HCT116 (cell line): ENCODE results near the gene SEPTIN3. TPM values are rescaled to one million over a fixed set of nuclear protein-coding genes. Genes with fewer than 3 reads are reported as not detected.

Source experiments
- ATAC-seq: fragments of 200-7000 bp; cut with Tn5 transposase; 2 replicates; pipeline ENCODE4 v1.9.1; 2020; ENCODE audit warnings: mild to moderate bottlenecking, moderate library complexity
- BruUV-seq: library from RNA; stranded (reverse); fragments of 400-500 nt; replicated peaks from 2 replicates; lab custom pipeline; 2021; lab: Mats Ljungman, UMichigan
- CTCF ChIA-PET: fragments of 300-600 bp; sonication (Branson Sonifier 250); formaldehyde crosslinking; loops from one replicate; lab custom pipeline; 2021; ENCODE audit warnings: antibody characterized with exemption; lab: Charles Lee
- POLR2A ChIA-PET: fragments of 300-600, 350-600 bp; sonication (Branson Sonifier 250); formaldehyde crosslinking; loops from one replicate; lab custom pipeline; 2021; ENCODE audit warnings: antibody characterized with exemption; lab: Charles Lee
- RAD21 ChIA-PET, 2 experiments: fragments of 300-600 bp; sonication (Branson Sonifier 250); formaldehyde crosslinking; loops; one replicate each; lab custom pipeline; 2023; ENCODE audit warnings: low total read pairs in 2 of 2; ENCODE audit not compliant: uncharacterized antibody in 2 of 2, unreplicated experiment in 2 of 2, low non-redundant PET in 1 of 2; lab: Charles Lee
- DNase-seq: peaks from one replicate; pipeline ENCODE4 v3.0.0-alpha.2; 2010; ENCODE audit warnings: low read depth, low spot score
- H2AFZ ChIP-seq: fragments of 200-600 bp; shearing (Covaris generic), sonication (generic); 2 replicates; pipeline ENCODE4 v1.6.1; 2017; ENCODE audit warnings: low read depth, mixed run types, mixed read lengths, antibody characterized with exemption, low read length; ENCODE audit not compliant: poor library complexity, severe bottlenecking
- H3K27ac ChIP-seq: 2 replicates; pipeline ENCODE4 v1.5.1; 2012; ENCODE audit warnings: low read depth, low read length
- H3K27me3 ChIP-seq: fragments of 200-600 bp; sonication (generic); 2 replicates; pipeline ENCODE4 v1.6.1; 2016; ENCODE audit warnings: mixed run types, low read length, mixed read lengths; ENCODE audit not compliant: insufficient read depth
- H3K36me3 ChIP-seq, 2 experiments: fragments of 200-500 bp in 1 of 2; fragments of 200-600 bp in 1 of 2; sonication (Bioruptor generic) in 1 of 2; sonication (generic) in 1 of 2; 2 replicates each; pipeline versions ENCODE4 v1.5.1 to v1.6.1; 2014 to 2016; ENCODE audit warnings: low read length in 2 of 2, inconsistent platforms in 1 of 2, mixed read lengths in 1 of 2, mixed run types in 1 of 2; ENCODE audit not compliant: insufficient read depth in 2 of 2, control insufficient read depth in 1 of 2
- H3K4me1 ChIP-seq, 2 experiments: fragments of 200-600 bp in 1 of 2; sonication (generic) in 1 of 2; 2 replicates each; pipeline versions ENCODE4 v1.5.1 to v1.6.1; 2012 to 2017; ENCODE audit warnings: low read length in 2 of 2, inconsistent platforms in 1 of 2, mild to moderate bottlenecking in 1 of 2, mixed read lengths in 1 of 2, mixed run types in 1 of 2, moderate library complexity in 1 of 2; ENCODE audit not compliant: insufficient read depth in 2 of 2, control insufficient read depth in 1 of 2
- H3K4me2 ChIP-seq: fragments of 200-600 bp; sonication (generic); 2 replicates; pipeline ENCODE4 v1.6.1; 2017; ENCODE audit warnings: mixed run types, low read length, mixed read lengths
- H3K4me3 ChIP-seq, 2 experiments: fragments of 200-600 bp in 1 of 2; sonication (generic) in 1 of 2; replicated peaks in 1 of 2; 2 replicates each; pipeline ENCODE4 v1.5.1; 2011 to 2016; ENCODE audit warnings: low read length in 2 of 2, control low read depth in 1 of 2, low read depth in 1 of 2, mild to moderate bottlenecking in 1 of 2, mixed read lengths in 1 of 2, mixed run types in 1 of 2
- H3K79me2 ChIP-seq: fragments of 200-600 bp; sonication (generic); 2 replicates; pipeline ENCODE4 v1.6.1; 2017; ENCODE audit warnings: mild to moderate bottlenecking, mixed run types, low read length, moderate library complexity, mixed read lengths; ENCODE audit not compliant: insufficient read depth
- H3K9ac ChIP-seq: fragments of 200-600 bp; sonication (generic); 2 replicates; pipeline ENCODE4 v1.6.1; 2016; ENCODE audit warnings: low read length, mixed read lengths
- H3K9me2 ChIP-seq: fragments of 200-600 bp; sonication (generic), shearing (Covaris generic); 2 replicates; pipeline ENCODE4 v1.6.1; 2017; ENCODE audit warnings: mixed run types, mild to moderate bottlenecking, moderate library complexity; ENCODE audit not compliant: insufficient read depth
- H3K9me3 ChIP-seq, 2 experiments: fragments of 200-500 bp in 1 of 2; fragments of 200-600 bp in 1 of 2; sonication (Bioruptor generic) in 1 of 2; sonication (generic) in 1 of 2; 2 replicates each; pipeline ENCODE4 v1.6.1; 2014 to 2017; ENCODE audit warnings: low read length in 2 of 2, mixed read lengths in 2 of 2, inconsistent platforms in 1 of 2, low read depth in 1 of 2, mild to moderate bottlenecking in 1 of 2, mixed run types in 1 of 2, moderate library complexity in 1 of 2; ENCODE audit not compliant: control insufficient read depth in 1 of 2, insufficient read depth in 1 of 2
- H4K20me1 ChIP-seq: fragments of 200-600 bp; sonication (generic), shearing (Covaris generic); 2 replicates; pipeline ENCODE4 v1.6.1; 2017; ENCODE audit warnings: mixed run types, mild to moderate bottlenecking, moderate library complexity; ENCODE audit not compliant: insufficient read depth
- ATF3 ChIP-seq: IDR thresholded peaks from 2 replicates; pipeline ENCODE4 v1.6.1; 2012
- CBX3 ChIP-seq: IDR thresholded peaks from 2 replicates; pipeline ENCODE4 v1.6.1; 2012; ENCODE audit warnings: low read depth
- CEBPB ChIP-seq: IDR thresholded peaks from 2 replicates; pipeline ENCODE4 v1.6.1; 2012; ENCODE audit warnings: low read depth
- CTCF ChIP-seq, 3 experiments: fragments of 200-600 bp in 1 of 3; sonication (generic) in 1 of 3; IDR thresholded peaks in 2 of 3; conservative IDR thresholded peaks in 1 of 3; 2 replicates each; pipeline ENCODE4 v1.5.1; 2012 to 2017; ENCODE audit warnings: low read depth in 2 of 3, low read length in 2 of 3, antibody characterized with exemption in 1 of 3, borderline replicate concordance in 1 of 3, control low read depth in 1 of 3, mild to moderate bottlenecking in 1 of 3, mixed read lengths in 1 of 3, mixed run types in 1 of 3, moderate library complexity in 1 of 3; ENCODE audit not compliant: insufficient read depth in 1 of 3
- EZH2 ChIP-seq: fragments of 200-600 bp; sonication (generic); IDR thresholded peaks from 2 replicates; pipeline ENCODE4 v1.6.1; 2017; ENCODE audit warnings: antibody characterized with exemption, mixed run types
- EZH2phosphoT487 ChIP-seq: fragments of 200-600 bp; IDR thresholded peaks from 2 replicates; pipeline ENCODE4 v1.6.1; 2018; ENCODE audit warnings: antibody characterized with exemption, borderline replicate concordance
- JUND ChIP-seq: IDR thresholded peaks from 2 replicates; pipeline ENCODE4 v1.6.1; 2012
- MAX ChIP-seq: IDR thresholded peaks from 2 replicates; pipeline ENCODE4 v1.6.1; 2012
- POLR2A ChIP-seq: IDR thresholded peaks from 2 replicates; pipeline ENCODE4 v1.7.0; 2011; ENCODE audit warnings: borderline replicate concordance; ENCODE audit not compliant: insufficient read depth, insufficient read length; ENCODE audit errors: extremely low read depth
- POLR2AphosphoS5 ChIP-seq: IDR thresholded peaks from 2 replicates; pipeline ENCODE4 v1.6.1; 2011; ENCODE audit warnings: mild to moderate bottlenecking, low read depth, low read length, moderate library complexity
- RAD21 ChIP-seq: IDR thresholded peaks from 2 replicates; pipeline ENCODE4 v1.6.1; 2012; ENCODE audit warnings: low read depth, mild to moderate bottlenecking
- REST ChIP-seq: IDR thresholded peaks from 2 replicates; pipeline ENCODE4 v1.6.1; 2012; ENCODE audit warnings: low read depth
- SRF ChIP-seq: IDR thresholded peaks from 2 replicates; pipeline ENCODE4 v1.6.1; 2012; ENCODE audit warnings: low read depth
- ZBTB33 ChIP-seq: IDR thresholded peaks from 2 replicates; pipeline ENCODE4 v1.6.1; 2011; ENCODE audit warnings: mild to moderate bottlenecking, low read length, moderate library complexity; ENCODE audit not compliant: insufficient replicate concordance; ENCODE audit errors: extremely low read depth
- ZFX ChIP-seq: fragments of 450-650 bp; IDR thresholded peaks from 2 replicates; pipeline ENCODE4 v1.6.1; 2017
- ZNF274 ChIP-seq: fragments of 200-500 bp; sonication (Bioruptor generic); IDR thresholded peaks from 2 replicates; pipeline ENCODE4 v1.6.1; 2014; ENCODE audit warnings: mild to moderate bottlenecking, low read depth, low read length, inconsistent platforms
- intact Hi-C: fragments of 100-400 bp; cut with micrococcal nuclease; formaldehyde crosslinking; loops from 2 replicates; pipeline ENCODE4 v1.10.0; 2022
- total RNA-seq: library from RNA; stranded (reverse); gene quantifications from one replicate; pipeline ENCODE4 v1.2.1, GENCODE V29; 2021; ENCODE audit not compliant: unreplicated experiment

The SEPTIN3 gene
- total RNA-seq, 1 experiment from 2014 or later = 9.3 TPM

GRCh38 chr22:41976961-41977566, 7.8 kb downstream of the SEPTIN3 start:
- H3K4me3 ChIP-seq = peak overlapping the region; percentile 35 to 59
- peak overlapping the region; percentile 30; the same call in 1 of the 2 replicates for H3K27ac ChIP-seq
- H3K9ac ChIP-seq = peak overlapping the region; percentile 15; the same call in 1 of the 2 replicates
- ChIA-PET CTCF (no interaction called here), RAD21 (no interaction called here), POLR2A (interaction anchor here (0.6 kb wide), 1 partner anchor 93 kb away, joined by 4 read pairs; no protein-coding TSS in a partner anchor)
- no peaks in the 10 kb centered on the region for H3K9me3 ChIP-seq
- TF ChIP-seq REST (no peak), ZBTB33 (no peak), ATF3 (no peak), MAX (no peak), EZH2phosphoT487 (no peak), POLR2A (no peak), CEBPB (no peak), CBX3 (no peak), POLR2AphosphoS5 (no peak), ZNF274 (no peak), JUND (no peak), ZFX (no peak), CTCF (IDR thresholded peaks at IDR 0.05 in 2 of 3, conservative IDR thresholded peaks at IDR 0.05 in 1 of 3; ENCODE audit: borderline replicate concordance in 1 of 3, insufficient read depth in 1 of 3, low read depth in 2 of 3, low read length in 2 of 3) (no peak), SRF (no peak), EZH2 (no peak), RAD21 (no peak)
- no peaks in the 10 kb centered on the region for H4K20me1 ChIP-seq
- H3K36me3 ChIP-seq = no peaks in the 10 kb centered on the region
- no peaks in the 10 kb centered on the region for H3K79me2 ChIP-seq
- intact Hi-C loops = no loop called here
- BruUV-seq = no TSS peak
- H3K9me2 ChIP-seq = no peaks in the 10 kb centered on the region
- H3K4me1 ChIP-seq = peaks cover 8 to 12% of the 10 kb centered on the region in 2 experiments; a peak in 2 of 4 replicates
- peak overlapping the region; percentile 84 for H3K4me2 ChIP-seq
- H3K27me3 ChIP-seq = peaks cover 15% of the 10 kb centered on the region
- H2AFZ ChIP-seq = no peak overlapping the region
- ATAC-seq (peak; percentile 21), DNase-seq (no peak)
